ENCODE data around the gene STX1B.
A peak's percentile ranks its signal among the peaks of the same experiment; 100 is the strongest.
"Not testable (repeated sequence)": the region's sequence is repeated elsewhere in the genome, so short reads cannot be mapped to it uniquely, and the experiment has no call there.

STX1B gene

GRCh38 chr16:31013292-31013691 is 2.9 kb upstream of the STX1B start:
- DNase-seq (ENCODE audit: low spot score) = not testable (repeated sequence)

- DNase-seq (ENCODE audit: low spot score) = not testable (repeated sequence)
These were observed 1.4 kb upstream of the STX1B start for GRCh38 chr16:31011815-31012214.

GRCh38 chr16:31009894-31010584 is 399 bp downstream of the STX1B start:
- DNase-seq (ENCODE audit: low spot score) = peak; percentile 44

GRCh38 chr16:31009120-31009519 is 1.3 kb downstream of the STX1B start:
- no peak for DNase-seq (ENCODE audit: low spot score)

- no peak for DNase-seq (ENCODE audit: low spot score)
These were observed 1.9 kb downstream of the STX1B start for GRCh38 chr16:31008551-31008950.

- DNase-seq (ENCODE audit: low spot score) = no peak
These were observed 2.3 kb downstream of the STX1B start for GRCh38 chr16:31008149-31008548.

GRCh38 chr16:31007684-31008083 is 2.8 kb downstream of the STX1B start:
- no peak for DNase-seq (ENCODE audit: low spot score)

- no peak for DNase-seq (ENCODE audit: low spot score)
These were observed 3.8 kb downstream of the STX1B start for GRCh38 chr16:31006589-31006988.

GRCh38 chr16:31006086-31006385 is 4.4 kb downstream of the STX1B start:
- DNase-seq (ENCODE audit: low spot score) = peak; percentile 85

- DNase-seq (ENCODE audit: low spot score) = no peak
These were observed 4.9 kb downstream of the STX1B start for GRCh38 chr16:31005350-31006085.

GRCh38 chr16:31004658-31005057 is 5.8 kb downstream of the STX1B start:
- DNase-seq (ENCODE audit: low spot score) = no peak

- no peak for DNase-seq (ENCODE audit: low spot score)
These were observed 6.7 kb downstream of the STX1B start for GRCh38 chr16:31003744-31004143.

GRCh38 chr16:31002862-31003341 is 7.5 kb downstream of the STX1B start:
- no peak for DNase-seq (ENCODE audit: low spot score)

GRCh38 chr16:31002250-31002700 is 8.2 kb downstream of the STX1B start:
- no peak for DNase-seq (ENCODE audit: low spot score)

GRCh38 chr16:31001507-31002249 is 8.8 kb downstream of the STX1B start:
- no peak for DNase-seq (ENCODE audit: low spot score)

GRCh38 chr16:31000671-31001382 is 9.6 kb downstream of the STX1B start:
- DNase-seq (ENCODE audit: low spot score) = no peak

GRCh38 chr16:30998852-30999761 is 11.3 kb downstream of the STX1B start:
- DNase-seq (ENCODE audit: low spot score) = peak; percentile 82

GRCh38 chr16:30997725-30998711 is 12.4 kb downstream of the STX1B start:
- peak; percentile 41 for DNase-seq (ENCODE audit: low spot score)

GRCh38 chr16:30996985-30997724 is 13.3 kb downstream of the STX1B start:
- peak; percentile 63 for DNase-seq (ENCODE audit: low spot score)

Measured in cerebellar cortex (tissue), 1 donor.